Epithelial cell of esophagus (primary cell): Measurements from ENCODE around the gene EBF3.

Experiments
- DNase-seq: peaks from one replicate; pipeline ENCODE4 v3.0.0; 2010; ENCODE audit warnings: low read depth
- H3K4me3 ChIP-seq: 2 replicates; pipeline ENCODE4 v1.5.1; 2011; ENCODE audit warnings: mild to moderate bottlenecking, low read length, control low read depth
- TF ChIP-seq, protein P1 (sequence below): IDR thresholded peaks from 2 replicates; pipeline ENCODE4 v1.5.1; 2011; ENCODE audit warnings: low read depth, mild to moderate bottlenecking, low read length, control low read depth, inconsistent platforms; ENCODE audit not compliant: insufficient read depth; ENCODE audit errors: missing control alignments

Gene EBF3

DNA sequence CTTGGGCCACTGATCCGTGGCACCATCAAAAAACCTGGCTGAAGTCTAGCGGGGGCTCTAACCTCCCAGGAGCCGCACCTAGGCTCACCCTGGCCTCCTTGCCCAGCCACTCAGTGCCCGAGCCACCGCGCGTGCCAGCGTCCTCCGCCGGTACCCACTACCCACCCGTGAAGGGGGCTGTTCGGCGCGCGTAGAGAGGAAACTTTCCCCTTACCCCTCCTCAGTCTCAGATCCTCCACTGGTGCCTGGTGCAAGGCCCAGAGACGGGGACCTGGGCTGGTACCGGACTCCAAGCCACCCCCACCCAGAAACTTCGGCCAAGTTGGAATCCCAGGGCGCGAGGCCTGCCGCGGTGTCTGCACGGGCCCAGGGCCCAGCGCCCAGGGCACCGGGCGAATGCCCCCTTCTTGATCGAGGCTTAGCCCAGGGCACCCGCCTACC, 3.5 kb upstream of the EBF3 start:
- TF ChIP-seq, protein P1, sequence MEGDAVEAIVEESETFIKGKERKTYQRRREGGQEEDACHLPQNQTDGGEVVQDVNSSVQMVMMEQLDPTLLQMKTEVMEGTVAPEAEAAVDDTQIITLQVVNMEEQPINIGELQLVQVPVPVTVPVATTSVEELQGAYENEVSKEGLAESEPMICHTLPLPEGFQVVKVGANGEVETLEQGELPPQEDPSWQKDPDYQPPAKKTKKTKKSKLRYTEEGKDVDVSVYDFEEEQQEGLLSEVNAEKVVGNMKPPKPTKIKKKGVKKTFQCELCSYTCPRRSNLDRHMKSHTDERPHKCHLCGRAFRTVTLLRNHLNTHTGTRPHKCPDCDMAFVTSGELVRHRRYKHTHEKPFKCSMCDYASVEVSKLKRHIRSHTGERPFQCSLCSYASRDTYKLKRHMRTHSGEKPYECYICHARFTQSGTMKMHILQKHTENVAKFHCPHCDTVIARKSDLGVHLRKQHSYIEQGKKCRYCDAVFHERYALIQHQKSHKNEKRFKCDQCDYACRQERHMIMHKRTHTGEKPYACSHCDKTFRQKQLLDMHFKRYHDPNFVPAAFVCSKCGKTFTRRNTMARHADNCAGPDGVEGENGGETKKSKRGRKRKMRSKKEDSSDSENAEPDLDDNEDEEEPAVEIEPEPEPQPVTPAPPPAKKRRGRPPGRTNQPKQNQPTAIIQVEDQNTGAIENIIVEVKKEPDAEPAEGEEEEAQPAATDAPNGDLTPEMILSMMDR = no peak
- DNase-seq = no peak
- no peak overlapping the region for H3K4me3 ChIP-seq

DNA sequence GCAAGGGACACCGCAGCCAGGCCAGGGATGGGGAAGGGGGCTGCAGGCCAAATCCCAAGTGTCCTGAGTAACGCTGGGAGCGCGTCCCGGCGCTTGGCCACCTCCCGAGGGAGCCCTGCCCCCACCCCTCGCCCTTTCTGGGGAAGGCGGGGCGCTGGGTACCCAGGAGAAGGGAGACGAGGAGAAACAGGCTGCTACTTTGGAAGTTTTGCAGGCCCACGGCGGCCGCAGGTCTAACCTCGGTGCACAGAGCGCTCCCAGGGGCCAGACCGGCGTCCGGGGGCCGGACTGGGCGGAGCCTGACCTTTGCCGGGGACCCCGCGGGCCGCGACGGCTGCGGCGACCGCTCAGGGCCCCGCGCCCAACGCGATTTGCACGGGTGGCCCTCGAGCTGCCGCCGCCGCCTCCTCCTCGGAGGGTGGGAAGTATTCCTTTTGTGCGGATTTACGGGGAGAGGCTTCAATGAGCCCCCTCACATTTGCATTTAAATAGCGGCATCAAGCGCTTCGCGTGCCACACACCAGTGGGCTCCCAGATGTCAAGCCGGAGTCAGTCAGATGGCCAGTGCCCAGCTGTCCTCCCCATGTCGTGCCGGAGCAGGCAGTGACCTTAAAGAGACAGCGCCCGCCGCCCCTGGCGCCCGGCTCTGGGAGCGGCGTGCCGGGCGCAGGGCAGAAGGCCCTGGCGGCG, 3.0 kb upstream of the EBF3 start:
- H3K4me3 ChIP-seq = no peak overlapping the region
- TF ChIP-seq, protein P1 = no peak
- DNase-seq = no peak

DNA sequence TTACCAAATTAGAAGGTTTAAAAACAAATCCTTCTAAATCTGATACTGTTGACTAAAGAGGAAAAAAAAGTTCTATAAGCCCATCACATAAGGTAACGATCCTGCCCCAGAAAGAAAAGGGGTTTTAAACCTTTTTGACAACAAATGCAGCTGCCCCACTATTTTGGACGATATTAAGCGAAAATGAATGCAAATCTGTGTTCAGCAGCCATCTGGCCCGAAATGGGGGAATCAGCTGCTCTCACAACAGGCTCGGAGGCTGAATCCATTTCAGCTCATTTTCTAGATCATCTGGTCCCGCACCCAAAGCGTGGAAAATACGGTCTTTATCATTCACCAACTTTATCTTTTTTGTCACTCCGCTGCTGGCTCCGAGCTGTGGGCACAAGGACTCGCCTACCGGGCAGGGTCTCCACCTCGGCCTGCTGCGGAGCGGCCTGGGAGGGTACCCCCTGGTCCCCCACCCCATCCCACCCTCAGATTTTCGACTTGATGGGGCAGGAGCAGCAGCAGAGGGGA, 2.4 kb upstream of the EBF3 start:
- DNase-seq = no peak

DNA sequence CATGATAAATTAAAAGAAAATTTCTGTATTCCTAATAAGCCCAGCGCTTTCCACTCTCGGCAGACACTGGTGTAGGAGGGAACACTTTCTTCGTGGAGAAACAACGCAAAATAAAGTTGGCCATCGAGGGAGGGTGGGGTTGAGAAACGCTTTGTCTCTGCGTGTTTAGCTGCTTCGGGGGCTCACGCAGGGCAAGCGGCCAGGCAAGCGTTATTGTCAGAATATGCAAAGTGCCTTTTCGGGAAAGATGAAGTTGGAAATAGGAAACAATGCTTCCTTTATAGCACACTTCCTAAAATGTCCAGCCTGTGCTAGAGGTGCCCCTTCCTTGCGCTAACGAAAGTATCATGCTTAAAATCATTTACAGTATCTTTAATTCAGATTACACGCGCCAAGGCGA, 1.9 kb upstream of the EBF3 start:
- H3K4me3 ChIP-seq = no peak overlapping the region
- no peak for DNase-seq
- TF ChIP-seq, protein P1 = no peak

More for the DNA sequence above, 2.4 kb upstream of the EBF3 start:
- H3K4me3 ChIP-seq = no peak overlapping the region
- TF ChIP-seq, protein P1 = no peak

DNA sequence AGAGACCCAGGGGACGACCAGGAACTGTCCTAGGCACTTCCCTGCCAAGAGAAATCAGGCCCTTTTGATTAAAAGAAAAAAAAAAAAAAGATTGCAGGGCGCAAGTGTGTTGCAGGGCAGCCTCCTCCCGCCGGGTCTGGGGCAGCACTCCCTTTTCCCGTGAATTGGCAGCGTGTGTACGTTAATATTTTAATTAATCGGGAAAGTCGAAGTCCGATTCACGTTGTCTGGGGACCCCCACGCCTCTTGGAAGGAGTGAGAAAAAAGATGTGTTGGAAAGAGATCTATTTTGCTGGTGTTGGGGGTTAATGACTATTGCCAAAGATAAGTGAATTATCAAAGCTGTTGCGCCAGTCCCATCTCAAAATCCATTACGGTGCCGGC, 1.3 kb upstream of the EBF3 start:
- TF ChIP-seq, protein P1 = no peak
- H3K4me3 ChIP-seq = no peak overlapping the region
- no peak for DNase-seq

DNA sequence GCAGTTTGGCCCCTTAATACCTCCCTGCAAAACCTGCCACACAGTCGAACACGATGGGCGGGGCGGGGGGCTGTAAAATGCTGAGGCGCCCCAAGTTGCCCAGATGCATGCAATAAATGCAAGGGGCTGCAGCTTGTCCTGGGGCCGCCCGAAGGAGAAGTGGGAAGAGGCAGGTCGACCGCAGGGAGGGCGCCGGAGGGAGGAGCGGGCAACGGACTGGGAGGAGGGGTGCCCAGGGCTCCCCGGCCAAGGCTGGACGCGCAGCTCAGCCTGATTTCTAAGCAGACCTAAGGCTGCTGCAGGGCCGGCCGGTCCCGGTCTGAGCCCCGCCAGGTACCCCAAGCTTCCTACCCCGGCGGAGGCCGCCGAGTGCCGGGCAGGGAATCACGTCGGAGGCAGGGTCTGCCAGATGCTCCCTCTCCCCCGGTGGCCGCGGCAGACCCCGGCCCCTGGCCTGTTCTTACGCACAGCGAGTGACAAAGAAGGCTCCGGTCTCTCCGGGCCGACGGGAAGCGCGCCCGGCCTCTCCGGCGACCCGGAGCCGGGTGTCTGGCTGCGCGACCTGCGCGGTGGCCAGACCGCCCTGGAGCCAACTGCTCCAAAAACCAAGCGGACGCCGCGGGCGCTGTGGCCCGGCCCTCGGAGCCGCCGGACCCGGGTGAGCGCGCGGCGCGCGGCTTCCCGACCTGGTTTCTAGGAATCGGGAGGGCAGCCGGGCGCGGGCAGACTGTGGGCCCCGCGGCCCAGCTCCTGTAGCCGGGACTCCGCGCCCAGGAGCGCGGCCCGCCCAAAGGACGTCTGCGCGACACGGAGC, 744 bp upstream of the EBF3 start:
- no peak overlapping the region for H3K4me3 ChIP-seq
- DNase-seq = no peak
- TF ChIP-seq, protein P1 = no peak
